ENCODE results near the gene ZFP36L1.

The ZFP36L1 gene

GRCh38 chr14:68747393-68747792, 45.5 kb downstream of the ZFP36L1 start:
- in situ Hi-C loops (cut with MboI; ENCODE audit: low sequenced_read_pairs), result no loop called here

- in situ Hi-C loops (cut with MboI; ENCODE audit: low sequenced_read_pairs), result no loop called here
Observed at GRCh38 chr14:68744613-68745012, 48.3 kb downstream of the ZFP36L1 start.

GRCh38 chr14:68741839-68742470, 50.9 kb downstream of the ZFP36L1 start:
- in situ Hi-C loops (cut with MboI; ENCODE audit: low sequenced_read_pairs), result no loop called here

GRCh38 chr14:68741477-68741791, 51.4 kb downstream of the ZFP36L1 start:
- in situ Hi-C loops (cut with MboI; ENCODE audit: low sequenced_read_pairs), result no loop called here

GRCh38 chr14:68740788-68741476, 51.9 kb downstream of the ZFP36L1 start:
- in situ Hi-C loops (cut with MboI; ENCODE audit: low sequenced_read_pairs), result no loop called here

- in situ Hi-C loops (cut with MboI; ENCODE audit: low sequenced_read_pairs), result no loop called here
Observed at GRCh38 chr14:68739701-68740100, 53.2 kb downstream of the ZFP36L1 start.

GRCh38 chr14:68738559-68738958, 54.3 kb downstream of the ZFP36L1 start:
- in situ Hi-C loops (cut with MboI; ENCODE audit: low sequenced_read_pairs), result no loop called here
